HepG2 (cell line): Measurements from ENCODE around the gene HK2. TPM values are rescaled to one million over a fixed set of nuclear protein-coding genes. Genes with fewer than 3 reads are reported as not detected.
"Not testable (repeated sequence)": the region's sequence is repeated elsewhere in the genome, so short reads cannot be mapped to it uniquely, and the experiment has no call there.

Experiments
- ATAC-seq: fragments of 200-7000 bp; cut with Tn5 transposase; 3 replicates; pipeline ENCODE4 v1.9.1; 2020; ENCODE audit warnings: mild to moderate bottlenecking, moderate library complexity
- BruUV-seq: library from RNA; stranded (reverse); fragments of 400-500 nt; replicated peaks from 2 replicates; lab custom pipeline; 2021; lab: Mats Ljungman, UMichigan
- CTCF ChIA-PET: fragments of 300-600 bp; formaldehyde crosslinking; extraction: SDS; loops from one replicate; lab custom pipeline; 2021; ENCODE audit warnings: low total read pairs, inconsistent platforms, low intra/inter-chr PET ratio; lab: Yijun Ruan, JAX
- POLR2A ChIA-PET: fragments of 350-600 bp; sonication (Branson Sonifier 250); formaldehyde crosslinking; loops from one replicate; lab custom pipeline; 2020; ENCODE audit warnings: antibody characterized with exemption, inconsistent platforms; lab: Yijun Ruan, JAX
- DNase-seq: peaks from one replicate; pipeline ENCODE4 v3.0.0-alpha.2; 2015; ENCODE audit warnings: low spot score
- FAIRE-seq: peaks from 3 replicates; lab custom pipeline; 2011; peaks lifted over from hg19 to GRCh38; lab: Jason Lieb, UNC
- H2AFZ ChIP-seq: one replicate; pipeline ENCODE4 v1.6.1; 2011; ENCODE audit warnings: low read length, inconsistent platforms
- H3K27ac ChIP-seq: fragments of 300-600 bp; 3 replicates; pipeline ENCODE4 v1.8.0; 2011; ENCODE audit warnings: mixed run types, mild to moderate bottlenecking, mixed read lengths, low read length, inconsistent platforms; ENCODE audit not compliant: insufficient read depth; ENCODE audit errors: extremely low read length
- H3K27me3 ChIP-seq, 2 experiments: fragments of 200-600 bp in 1 of 2; 2 replicates in 1 of 2; 3 replicates in 1 of 2; pipeline versions ENCODE4 v1.6.0 to v1.8.0; 2011; ENCODE audit warnings: low read length in 2 of 2, mild to moderate bottlenecking in 2 of 2, moderate library complexity in 2 of 2, inconsistent platforms in 1 of 2; ENCODE audit not compliant: insufficient read depth in 2 of 2, control insufficient read depth in 1 of 2
- H3K36me3 ChIP-seq, 2 experiments: fragments of 200-600 bp in 1 of 2; replicated peaks in 1 of 2; 2 replicates in 1 of 2; 3 replicates in 1 of 2; pipeline versions ENCODE4 v1.5.1 to v1.8.0; 2011; ENCODE audit warnings: low read length in 2 of 2, inconsistent platforms in 1 of 2; ENCODE audit not compliant: insufficient read depth in 2 of 2, control insufficient read depth in 1 of 2
- H3K4me1 ChIP-seq: 2 replicates; pipeline ENCODE4 v1.5.1; 2012; ENCODE audit warnings: low read length, inconsistent platforms; ENCODE audit not compliant: insufficient read depth
- H3K4me2 ChIP-seq: 2 replicates; pipeline ENCODE4 v1.6.0; 2011; ENCODE audit warnings: low read depth, low read length, inconsistent platforms
- H3K4me3 ChIP-seq, 3 experiments: fragments of 200-600 bp in 1 of 3; sonication (generic), shearing (Covaris generic) in 1 of 3; replicated peaks in 1 of 3; 2 replicates each; pipeline ENCODE4 v1.5.1; 2011 to 2016; ENCODE audit warnings: low read length in 3 of 3, inconsistent platforms in 2 of 3, low read depth in 2 of 3, mild to moderate bottlenecking in 2 of 3, control low read depth in 1 of 3, mixed read lengths in 1 of 3; ENCODE audit not compliant: insufficient read depth in 1 of 3
- H3K79me2 ChIP-seq: one replicate; pipeline ENCODE4 v1.6.1; 2011; ENCODE audit warnings: low read length, inconsistent platforms; ENCODE audit not compliant: insufficient read depth
- H3K9ac ChIP-seq: 2 replicates; pipeline ENCODE4 v1.6.0; 2011; ENCODE audit warnings: mild to moderate bottlenecking, low read depth, low read length, inconsistent platforms; ENCODE audit not compliant: insufficient read depth
- H3K9me3 ChIP-seq: 2 replicates; pipeline ENCODE4 v1.5.1; 2012; ENCODE audit warnings: mild to moderate bottlenecking, low read length
- H4K20me1 ChIP-seq: 2 replicates; pipeline ENCODE4 v1.6.0; 2011; ENCODE audit warnings: inconsistent platforms, mild to moderate bottlenecking, low read length, moderate library complexity; ENCODE audit not compliant: insufficient read depth
- CCDC6 ChIP-seq: sonication (generic); formaldehyde crosslinking; IDR thresholded peaks from 2 replicates; pipeline ENCODE4 v1.8.1; 2022; ENCODE audit warnings: mild to moderate bottlenecking, missing genetic modification reagents, moderate library complexity
- FOXA3 ChIP-seq: IDR thresholded peaks from 2 replicates; pipeline ENCODE4 v1.6.1; 2016; ENCODE audit warnings: missing genetic modification reagents, missing compliant biosample characterization
- GTF3A ChIP-seq: sonication (generic); formaldehyde crosslinking; conservative IDR thresholded peaks from 2 replicates; pipeline ENCODE4 v1.4.0; 2020; ENCODE audit warnings: mild to moderate bottlenecking, missing genetic modification reagents
- LCORL ChIP-seq, 2 experiments: fragments of 450-650 bp in 1 of 2; sonication (generic) in 1 of 2; formaldehyde crosslinking in 1 of 2; IDR thresholded peaks; 2 replicates each; pipeline versions ENCODE4 v1.5.0 to v1.6.1; 2017 to 2020; ENCODE audit warnings: antibody characterized with exemption in 1 of 2, missing genetic modification reagents in 1 of 2
- MAFF ChIP-seq: IDR thresholded peaks from 2 replicates; pipeline ENCODE4 v1.6.1; 2011; ENCODE audit warnings: low read depth, low read length, improper control_type of control experiment
- MAFG ChIP-seq: sonication (generic); formaldehyde crosslinking; IDR thresholded peaks from 2 replicates; pipeline ENCODE4 v1.5.1; 2020; ENCODE audit warnings: mild to moderate bottlenecking, missing genetic modification reagents
- MED13 ChIP-seq: sonication (generic); formaldehyde crosslinking; IDR thresholded peaks from 2 replicates; pipeline ENCODE4 v1.5.0; 2020; ENCODE audit warnings: missing genetic modification reagents
- NFRKB ChIP-seq: fragments of 450-650 bp; IDR thresholded peaks from 2 replicates; pipeline ENCODE4 v1.6.1; 2017
- PAWR ChIP-seq: sonication (generic); formaldehyde crosslinking; IDR thresholded peaks from 2 replicates; pipeline ENCODE4 v1.4.0; 2020; ENCODE audit warnings: missing genetic modification reagents, mild to moderate bottlenecking, borderline replicate concordance
- SMYD3 ChIP-seq: sonication (generic); formaldehyde crosslinking; IDR thresholded peaks from 2 replicates; pipeline ENCODE4 v1.8.1; 2023; ENCODE audit warnings: mild to moderate bottlenecking, missing genetic modification reagents
- SNRNP70 ChIP-seq: fragments of 200-400 bp; formaldehyde crosslinking; IDR thresholded peaks from 2 replicates; pipeline ENCODE4 v1.6.1; 2017; ENCODE audit warnings: mild to moderate bottlenecking, low read depth, low read length, moderate library complexity
- SPEN ChIP-seq: sonication (generic); formaldehyde crosslinking; IDR thresholded peaks from 2 replicates; pipeline ENCODE4 v1.5.1; 2020; ENCODE audit warnings: low read depth, mild to moderate bottlenecking, missing genetic modification reagents
- TMF1 ChIP-seq: sonication (generic); formaldehyde crosslinking; IDR thresholded peaks from 2 replicates; pipeline ENCODE4 v1.8.1; 2022; ENCODE audit warnings: low read depth, missing genetic modification reagents
- ZFP90 ChIP-seq: sonication (generic); formaldehyde crosslinking; IDR thresholded peaks from 2 replicates; pipeline ENCODE4 v1.8.0; 2022; ENCODE audit warnings: missing genetic modification reagents, mild to moderate bottlenecking, inconsistent platforms, borderline replicate concordance
- ZNF530 ChIP-seq: sonication (generic); formaldehyde crosslinking; IDR thresholded peaks from 2 replicates; pipeline ENCODE4 v1.5.0; 2020; ENCODE audit warnings: low read depth, mild to moderate bottlenecking, missing genetic modification reagents
- ZNF547 ChIP-seq: sonication (generic); formaldehyde crosslinking; IDR thresholded peaks from 2 replicates; pipeline ENCODE4 v1.5.1; 2020; ENCODE audit warnings: mild to moderate bottlenecking, missing genetic modification reagents
- ZNF790 ChIP-seq: sonication (generic); formaldehyde crosslinking; IDR thresholded peaks from 2 replicates; pipeline ENCODE4 v1.8.0; 2022; ENCODE audit warnings: missing genetic modification reagents, mild to moderate bottlenecking, borderline replicate concordance
- ZNF891 ChIP-seq: sonication (generic); formaldehyde crosslinking; IDR thresholded peaks from 2 replicates; pipeline ENCODE4 v1.5.0; 2020; ENCODE audit warnings: mild to moderate bottlenecking, missing genetic modification reagents
- WGBS: methylation state at CpG from one replicate; pipeline ENCODE4 v1.1.6; 2017; ENCODE audit warnings: low lambda C conversion rate; 5-methylcytosine and 5-hydroxymethylcytosine counted together
- in situ Hi-C: cut with HindIII; loops from 2 replicates; pipeline ENCODE4 v1.10.0; 2017; ENCODE audit warnings: low pct_unique_long_range_greater_than_20kb; ENCODE audit not compliant: extremely low pct_ligation_motif_present
- intact Hi-C: fragments of 100-400 bp; cut with micrococcal nuclease; formaldehyde crosslinking; loops from one replicate; pipeline ENCODE4 v1.10.0; 2022; ENCODE audit not compliant: unreplicated experiment
- polyA plus RNA-seq, 8 experiments: library from polyadenylated mRNA; depleted of rRNA in 3 of 8; stranded (reverse) in 7 of 8; unstranded in 1 of 8; fragments of >200 nt; fragmentation: Illumina TruSeq in 4 of 8; extraction: Trizol in 4 of 8; gene quantifications; 2 replicates each; pipeline versions ENCODE4 v1.2.1 to v1.2.3, GENCODE V29; 2011 to 2016; ENCODE audit warnings: low read depth in 4 of 8, missing spikeins in 1 of 8, mixed read lengths in 1 of 8; ENCODE audit not compliant: insufficient read depth in 1 of 8
- total RNA-seq, 5 experiments: library from RNA; depleted of rRNA; stranded (reverse); fragments of >200 nt; fragmentation: Illumina TruSeq; extraction: Trizol; gene quantifications; 2 replicates each; pipeline ENCODE4 v1.2.3, GENCODE V29; 2016; ENCODE audit warnings: low read depth in 1 of 5
- TF ChIP-seq, protein P1 (sequence below): sonication (generic); formaldehyde crosslinking; IDR thresholded peaks from 2 replicates; pipeline ENCODE4 v1.8.1; 2023; ENCODE audit warnings: mild to moderate bottlenecking, missing genetic modification reagents
- TF ChIP-seq, protein P2 (sequence below): sonication (generic); formaldehyde crosslinking; IDR thresholded peaks from 2 replicates; pipeline ENCODE4 v1.8.0; 2022; ENCODE audit warnings: missing genetic modification reagents, low read depth, mild to moderate bottlenecking, borderline replicate concordance

HK2 gene
- total and polyA plus RNA-seq, 2 of the 13 experiments (the other 11 are each of a cell fraction or from before 2014, with no cell fraction given): 13.2 to 101 TPM

DNA sequence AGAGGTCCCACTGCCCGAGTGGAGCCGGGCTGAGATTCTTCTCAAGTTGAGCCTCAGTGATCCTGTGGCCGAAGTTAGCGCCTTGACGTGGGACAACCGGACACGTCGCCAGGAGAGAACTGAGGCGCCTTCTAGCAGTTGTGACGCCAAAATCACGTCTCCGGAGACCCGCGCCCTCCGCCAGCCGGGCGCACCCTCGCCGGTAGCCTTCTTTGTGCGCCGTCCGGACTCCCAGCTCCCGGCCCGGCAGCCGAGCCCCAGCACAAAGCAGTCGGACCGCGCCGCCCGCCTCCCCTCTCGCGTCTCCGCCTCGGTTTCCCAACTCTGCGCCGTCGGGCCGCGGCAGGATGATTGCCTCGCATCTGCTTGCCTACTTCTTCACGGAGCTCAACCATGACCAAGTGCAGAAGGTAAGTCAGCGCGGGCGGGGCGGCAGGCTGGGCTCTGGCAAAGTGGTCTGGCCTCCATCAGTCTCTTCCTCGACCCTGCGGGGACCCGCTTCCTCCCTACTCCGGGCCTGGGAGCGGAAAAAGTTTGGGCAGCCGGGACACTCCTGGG is 386 bp downstream of the HK2 start (continued):
- peak; percentile 15; the same call in 1 of the 2 replicates for TF ChIP-seq CCDC6 (CRISPR knock-in tag)
- not testable (repeated sequence) for TF ChIP-seq LCORL (IDR thresholded peaks at IDR 0.05)
- peak; percentile 34; the same call in 1 of the 2 replicates for TF ChIP-seq LCORL (CRISPR knock-in tag; IDR thresholded peaks at IDR 0.05)
- TF ChIP-seq MAFG (CRISPR knock-in tag): 0 out of 2 replicates have a peak, but pooled peaks have one; percentile 6
- TF ChIP-seq FOXA3 (CRISPR knock-in tag): peak; percentile 2; the same call in 1 of the 2 replicates
- TF ChIP-seq ZNF891: 0 out of 2 replicates have a peak, but pooled peaks have one; percentile 30

DNA sequence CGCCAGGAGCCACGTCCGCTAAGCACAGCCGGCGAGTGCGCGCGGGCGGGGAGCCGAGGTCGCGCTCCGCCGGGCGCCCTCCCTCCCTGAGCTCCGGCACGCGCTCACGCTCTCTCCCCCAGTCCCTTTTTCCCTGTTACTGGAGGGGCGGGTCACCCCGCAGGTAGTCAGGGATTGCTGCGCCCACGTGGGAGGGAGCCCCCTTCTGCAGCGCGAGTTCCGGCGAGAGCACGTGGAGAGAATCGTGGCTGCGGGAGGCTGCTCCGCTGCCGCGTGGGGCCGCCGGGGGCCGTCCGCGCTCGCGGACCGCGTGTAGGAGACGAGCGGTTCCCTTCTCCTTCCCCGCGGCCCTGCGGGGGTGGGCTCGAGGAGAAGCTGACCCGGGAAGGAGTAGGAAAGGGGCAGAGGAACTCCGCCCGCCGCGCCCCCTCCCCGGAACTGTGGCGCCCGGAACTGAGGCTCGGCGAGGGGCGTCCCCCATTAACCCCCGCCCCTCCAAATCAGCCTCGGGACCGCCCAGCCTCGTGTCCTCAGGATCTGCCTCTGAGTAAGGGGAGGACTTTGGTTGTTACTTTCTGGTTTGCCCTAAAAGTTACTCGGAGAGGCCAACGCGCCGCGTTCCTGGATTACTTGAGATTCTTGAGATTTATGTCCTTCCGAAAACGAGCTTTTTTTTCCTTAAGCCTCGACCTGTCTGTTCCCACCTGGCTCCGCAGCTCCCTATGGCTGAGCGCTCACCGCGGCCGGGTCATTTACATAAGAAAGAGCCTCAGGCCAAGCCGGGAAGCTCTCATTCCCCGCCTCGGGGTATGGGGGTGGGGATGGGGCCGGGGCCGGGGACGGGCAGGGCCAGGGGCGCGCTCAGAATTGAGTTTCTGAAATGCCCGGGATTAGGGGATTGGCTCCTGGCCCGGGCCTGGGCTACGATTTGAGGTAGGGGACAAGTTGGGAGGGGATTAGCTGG is 1.1 kb downstream of the HK2 start:
- H3K4me3 ChIP-seq: peak overlapping the region; percentile 87 to 99 (median 97)
- H3K27me3 ChIP-seq: no peaks in the 10 kb centered on the region; a peak in 1 of 5 replicates
- ATAC-seq: peak; percentile 50
- H2AFZ ChIP-seq: no peak overlapping the region
- no peak for FAIRE-seq
- BruUV-seq: no TSS peak
- H3K36me3 ChIP-seq: peaks cover 6 to 11% of the 10 kb centered on the region in 2 experiments; a peak in 4 of 5 replicates
- ChIA-PET POLR2A (interaction anchor here (1.0 to 5.0 kb wide), 11 partner anchors 9 to 120 kb away, joined by 3 to 30 read pairs (median 4); no protein-coding TSS in a partner anchor), CTCF (interaction anchor here (0.9 to 2.4 kb wide), 2 partner anchors 120 to 144 kb away, joined by 3 to 12 read pairs; no protein-coding TSS in a partner anchor)
- peak overlapping the region; percentile 71 for H3K27ac ChIP-seq
- WGBS: under 1% methylated on average over 58 of the region's 87 CpGs
- in situ Hi-C loops (loop anchor here (5.0 kb wide), 1 partner anchor 73 kb away; no protein-coding TSS in a partner anchor), intact Hi-C loops (loop anchor here (1.0 kb wide), 1 partner anchor 120 kb away; no protein-coding TSS in a partner anchor)
- peak overlapping the region; percentile 83 for H3K9ac ChIP-seq
- H3K4me1 ChIP-seq: peaks cover 60% of the 10 kb centered on the region
- peaks cover 60% of the 10 kb centered on the region for H3K79me2 ChIP-seq
- DNase-seq: peak; percentile 55
- H3K4me2 ChIP-seq: peak overlapping the region; percentile 88
- no peaks in the 10 kb centered on the region for H3K9me3 ChIP-seq
- H4K20me1 ChIP-seq: peaks cover 37% of the 10 kb centered on the region
- TF ChIP-seq NFRKB (no peak), ZNF530 (CRISPR knock-in tag) (no peak), ZNF547 (CRISPR knock-in tag) (peak; percentile 95), PAWR (CRISPR knock-in tag) (no peak), SPEN (CRISPR knock-in tag) (peak; percentile 69), ZFP90 (CRISPR knock-in tag) (no peak; the same call in 1 of the 2 replicates), MED13 (CRISPR knock-in tag) (peak; percentile 53; the same call in 1 of the 2 replicates), ZNF790 (CRISPR knock-in tag) (peak; percentile 87; the same call in 1 of the 2 replicates), SMYD3 (CRISPR knock-in tag) (no peak), MAFF (no peak), GTF3A (CRISPR knock-in tag) (no peak), TMF1 (CRISPR knock-in tag) (peak; percentile 75), SNRNP70 (no peak)
- TF ChIP-seq, protein P1, sequence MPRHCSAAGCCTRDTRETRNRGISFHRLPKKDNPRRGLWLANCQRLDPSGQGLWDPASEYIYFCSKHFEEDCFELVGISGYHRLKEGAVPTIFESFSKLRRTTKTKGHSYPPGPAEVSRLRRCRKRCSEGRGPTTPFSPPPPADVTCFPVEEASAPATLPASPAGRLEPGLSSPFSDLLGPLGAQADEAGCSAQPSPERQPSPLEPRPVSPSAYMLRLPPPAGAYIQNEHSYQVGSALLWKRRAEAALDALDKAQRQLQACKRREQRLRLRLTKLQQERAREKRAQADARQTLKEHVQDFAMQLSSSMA (CRISPR knock-in tag): no peak
- TF ChIP-seq, protein P2, sequence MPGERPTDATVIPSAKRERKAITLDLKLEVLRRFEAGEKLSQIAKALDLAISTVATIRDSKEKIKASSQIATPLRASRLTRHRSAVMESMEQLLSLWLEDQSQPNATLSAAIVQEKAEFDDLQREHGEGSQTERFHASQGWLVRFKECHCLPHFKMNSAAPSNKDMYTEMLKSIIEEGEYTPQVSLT (CRISPR knock-in tag): no peak
